GM23338 (cell line): Measurements from ENCODE around the gene MAST3. TPM values are rescaled to one million over a fixed set of nuclear protein-coding genes. Genes with fewer than 3 reads are reported as not detected.

Experiments used
- ATAC-seq: fragments of 200-7000 bp; cut with Tn5 transposase; 3 replicates; pipeline ENCODE4 v1.9.1; 2020
- DNase-seq: peaks from one replicate; pipeline ENCODE4 v3.0.0-alpha.2; 2015; ENCODE audit warnings: low spot score
- H2AFZ ChIP-seq: fragments of 200-600 bp; sonication (generic); 2 replicates; pipeline ENCODE4 v1.8.0; 2016; ENCODE audit warnings: antibody characterized with exemption, mild to moderate bottlenecking, moderate library complexity
- H3F3A ChIP-seq: fragments of 200-600 bp; sonication (generic); replicated peaks from 2 replicates; pipeline ENCODE4 v1.8.0; 2017; ENCODE audit warnings: antibody characterized with exemption, mixed run types, low read depth
- H3K27ac ChIP-seq: fragments of 200-600 bp; sonication (generic); 2 replicates; pipeline ENCODE4 v1.6.1; 2016; ENCODE audit warnings: low read depth
- H3K27me3 ChIP-seq: fragments of 200-600 bp; sonication (generic); 2 replicates; pipeline ENCODE4 v1.8.0; 2016; ENCODE audit warnings: mild to moderate bottlenecking, mixed run types, moderate library complexity; ENCODE audit not compliant: insufficient read depth
- H3K36me3 ChIP-seq: fragments of 200-600 bp; sonication (generic); 2 replicates; pipeline ENCODE4 v1.8.0; 2016; ENCODE audit warnings: mild to moderate bottlenecking; ENCODE audit not compliant: insufficient read depth
- H3K4me1 ChIP-seq: fragments of 200-600 bp; sonication (generic); 2 replicates; pipeline ENCODE4 v1.8.0; 2016; ENCODE audit warnings: mild to moderate bottlenecking, moderate library complexity; ENCODE audit not compliant: insufficient read depth
- H3K4me2 ChIP-seq: fragments of 200-600 bp; sonication (generic); 2 replicates; pipeline ENCODE4 v1.7.1; 2017; ENCODE audit warnings: mixed run types
- H3K4me3 ChIP-seq: fragments of 200-600 bp; sonication (generic); 2 replicates; pipeline ENCODE4 v1.6.1; 2016; ENCODE audit warnings: mixed run types
- H3K79me2 ChIP-seq: fragments of 200-600 bp; sonication (generic); replicated peaks from 2 replicates; pipeline ENCODE4 v1.8.0; 2017; ENCODE audit warnings: mild to moderate bottlenecking; ENCODE audit not compliant: insufficient read depth
- H3K9me2 ChIP-seq: fragments of 200-600 bp; sonication (generic); 2 replicates; pipeline ENCODE4 v1.8.0; 2017; ENCODE audit not compliant: insufficient read depth
- H4K20me1 ChIP-seq: fragments of 200-600 bp; sonication (generic); replicated peaks from 2 replicates; pipeline ENCODE4 v1.8.0; 2017; ENCODE audit warnings: mild to moderate bottlenecking; ENCODE audit not compliant: insufficient read depth
- H3K27ac Mint-ChIP-seq: 2 replicates; pipeline ENCODE4 v1.8.0; 2020; ENCODE audit warnings: inconsistent platforms, mild to moderate bottlenecking, moderate library complexity, mixed read lengths
- H3K27me3 Mint-ChIP-seq: 3 replicates; pipeline ENCODE4 v1.8.0; 2022; ENCODE audit warnings: low read depth, mild to moderate bottlenecking, moderate library complexity, mixed read lengths, inconsistent platforms; ENCODE audit not compliant: insufficient read depth, poor library complexity
- H3K36me3 Mint-ChIP-seq: 3 replicates; pipeline ENCODE4 v1.8.0; 2021; ENCODE audit warnings: low read depth, mild to moderate bottlenecking, inconsistent platforms, moderate library complexity, mixed read lengths
- H3K4me1 Mint-ChIP-seq: 3 replicates; pipeline ENCODE4 v1.8.0; 2020; ENCODE audit warnings: mild to moderate bottlenecking, inconsistent platforms, mixed read lengths
- H3K4me3 Mint-ChIP-seq: 3 replicates; pipeline ENCODE4 v1.8.0; 2021; ENCODE audit warnings: moderate library complexity, mild to moderate bottlenecking, inconsistent platforms, mixed read lengths
- H3K9me3 Mint-ChIP-seq: 3 replicates; pipeline ENCODE4 v1.8.0; 2020; ENCODE audit warnings: moderate library complexity, mild to moderate bottlenecking, inconsistent platforms, mixed read lengths
- CTCF ChIP-seq, 2 experiments: fragments of 200-600 bp in 1 of 2; sonication (generic) in 1 of 2; conservative IDR thresholded peaks; 2 replicates each; pipeline versions ENCODE4 v1.5.1 to v1.6.1; 2016 to 2017; ENCODE audit warnings: antibody characterized with exemption in 2 of 2, low read depth in 2 of 2, mild to moderate bottlenecking in 2 of 2, moderate library complexity in 1 of 2
- ETS1 ChIP-seq: IDR thresholded peaks from 2 replicates; pipeline ENCODE4 v1.6.1; 2016; ENCODE audit warnings: antibody characterized with exemption
- EZH2 ChIP-seq: fragments of 200-600 bp; sonication (generic); IDR thresholded peaks from one replicate; pipeline ENCODE4 v1.8.0; 2017; ENCODE audit warnings: antibody characterized with exemption, mild to moderate bottlenecking, low read depth; ENCODE audit not compliant: unreplicated experiment
- EZH2phosphoT487 ChIP-seq: fragments of 200-600 bp; sonication (generic); IDR thresholded peaks from one replicate; pipeline ENCODE4 v1.8.1; 2018; ENCODE audit warnings: antibody characterized with exemption; ENCODE audit not compliant: unreplicated experiment
- JUNB ChIP-seq: IDR thresholded peaks from one replicate; pipeline ENCODE4 v1.6.1; 2016; ENCODE audit warnings: antibody characterized with exemption; ENCODE audit not compliant: unreplicated experiment
- NANOG ChIP-seq: IDR thresholded peaks from 2 replicates; pipeline ENCODE4 v1.6.1; 2016; ENCODE audit warnings: antibody characterized with exemption, borderline replicate concordance
- POLR2AphosphoS5 ChIP-seq: IDR thresholded peaks from 2 replicates; pipeline ENCODE4 v1.6.1; 2016; ENCODE audit warnings: antibody characterized with exemption, low read depth
- REST ChIP-seq: IDR thresholded peaks from one replicate; pipeline ENCODE4 v1.6.1; 2018; ENCODE audit warnings: antibody characterized with exemption; ENCODE audit not compliant: unreplicated experiment
- STAT1 ChIP-seq: IDR thresholded peaks from one replicate; pipeline ENCODE4 v1.6.1; 2016; ENCODE audit warnings: antibody characterized with exemption; ENCODE audit not compliant: unreplicated experiment
- ZNF331 ChIP-seq: fragments of 250-450 bp; sonication (Bioruptor Pico); IDR thresholded peaks from 2 replicates; pipeline ENCODE4 v1.5.0; 2020; ENCODE audit warnings: low read depth, mild to moderate bottlenecking, moderate library complexity
- polyA plus RNA-seq: library from polyadenylated mRNA; unstranded; fragments of >200 nt; fragmentation: Nextera tagmentation; extraction: Ambion mirVana; gene quantifications from 2 replicates; pipeline ENCODE4 v1.2.1, GENCODE V29; 2016
- total RNA-seq: library from RNA; depleted of rRNA; stranded (reverse); fragments of >200 nt; shearing (Covaris generic); gene quantifications from 2 replicates; pipeline ENCODE4 v1.2.3, GENCODE V29; 2014

The MAST3 gene
- total and polyA plus RNA-seq, 2 experiments from 2014 or later, result 5.6 to 8.8 TPM

- TF ChIP-seq JUNB (no peak), ETS1 (no peak), STAT1 (no peak), REST (no peak), POLR2AphosphoS5 (no peak)
These were observed 11.3 kb downstream of the MAST3 start (continued) for GRCh38 chr19:18108897-18109296.

- Histone ChIP-seq H3K4me2 (peak overlapping the region; percentile 95), H3K4me3 (peak overlapping the region; percentile 90), H3K79me2 (no peaks in the 10 kb centered on the region), H3K36me3 (no peaks in the 10 kb centered on the region), H3K4me1 (peaks cover 6% of the 10 kb centered on the region; the same call in 1 of the 2 replicates), H3K27ac (no peak overlapping the region), H4K20me1 (no peaks in the 10 kb centered on the region), H3F3A (peaks cover 14% of the 10 kb centered on the region; the same call in 1 of the 2 replicates), H2AFZ (peak overlapping the region; percentile 72), H3K27me3 (peaks cover 22% of the 10 kb centered on the region), H3K9me2 (no peaks in the 10 kb centered on the region)
- peak overlapping the region; percentile 70 for H3K4me3 Mint-ChIP-seq
- H3K36me3 Mint-ChIP-seq, result no peaks in the 10 kb centered on the region; the same call in 2 of the 3 replicates
- DNase-seq (no peak), ATAC-seq (no peak; the same call in 2 of the 3 replicates)
- H3K9me3 Mint-ChIP-seq, result no peaks in the 10 kb centered on the region
- peaks cover 24% of the 10 kb centered on the region for H3K27me3 Mint-ChIP-seq
- H3K4me1 Mint-ChIP-seq, result peaks cover 9% of the 10 kb centered on the region
- no peak overlapping the region for H3K27ac Mint-ChIP-seq
- TF ChIP-seq ZNF331 (CRISPR knock-in tag), result no peak
- TF ChIP-seq NANOG, result no peak
- no peak for TF ChIP-seq REST
- TF ChIP-seq CTCF (conservative IDR thresholded peaks at IDR 0.05; ENCODE audit: low read depth in 2 of 2), result no peak
- no peak for TF ChIP-seq EZH2phosphoT487
- TF ChIP-seq EZH2, result no peak
These were observed 11.8 kb downstream of the MAST3 start for GRCh38 chr19:18109341-18109732.
